Bronchial epithelial cell (primary cell): ENCODE results near the gene PIMREG. TPM values are rescaled to one million over a fixed set of nuclear protein-coding genes. Genes with fewer than 3 reads are reported as not detected.

Experiments
- DNase-seq: peaks from one replicate; pipeline ENCODE4 v3.0.0-alpha.2; 2010; ENCODE audit warnings: low read depth
- FAIRE-seq: peaks from 2 replicates; lab custom pipeline; 2011; peaks lifted over from hg19 to GRCh38; lab: Jason Lieb, UNC
- H3K27me3 ChIP-seq: 2 replicates; pipeline ENCODE4 v1.5.1; 2011; ENCODE audit warnings: low read length; ENCODE audit not compliant: control insufficient read depth, insufficient read depth
- H3K36me3 ChIP-seq: 2 replicates; pipeline ENCODE4 v1.5.1; 2011; ENCODE audit warnings: low read length; ENCODE audit not compliant: control insufficient read depth, insufficient read depth
- H3K4me3 ChIP-seq: 2 replicates; pipeline ENCODE4 v1.5.1; 2011; ENCODE audit warnings: mild to moderate bottlenecking, low read depth, low read length, control low read depth
- CTCF ChIP-seq: IDR thresholded peaks from 2 replicates; pipeline ENCODE4 v1.5.1; 2011; ENCODE audit warnings: mild to moderate bottlenecking, moderate library complexity, low read length, control low read depth, inconsistent platforms; ENCODE audit not compliant: insufficient read depth, severe bottlenecking
- total RNA-seq: library from RNA; depleted of rRNA; stranded (reverse); fragments of >200 nt; gene quantifications from 2 replicates; pipeline ENCODE4 v1.2.1, GENCODE V29; 2014

The PIMREG gene
- total RNA-seq, 1 donor from 2014 or later = 0.26 TPM

GRCh38 chr17:6415616-6416015 is 28.6 kb upstream of the PIMREG start:
- DNase-seq (no peak), FAIRE-seq (no peak)
- H3K36me3 ChIP-seq = no peaks in the 10 kb centered on the region
- no peak for TF ChIP-seq CTCF
- H3K4me3 ChIP-seq = no peak overlapping the region
- no peaks in the 10 kb centered on the region for H3K27me3 ChIP-seq

DNA sequence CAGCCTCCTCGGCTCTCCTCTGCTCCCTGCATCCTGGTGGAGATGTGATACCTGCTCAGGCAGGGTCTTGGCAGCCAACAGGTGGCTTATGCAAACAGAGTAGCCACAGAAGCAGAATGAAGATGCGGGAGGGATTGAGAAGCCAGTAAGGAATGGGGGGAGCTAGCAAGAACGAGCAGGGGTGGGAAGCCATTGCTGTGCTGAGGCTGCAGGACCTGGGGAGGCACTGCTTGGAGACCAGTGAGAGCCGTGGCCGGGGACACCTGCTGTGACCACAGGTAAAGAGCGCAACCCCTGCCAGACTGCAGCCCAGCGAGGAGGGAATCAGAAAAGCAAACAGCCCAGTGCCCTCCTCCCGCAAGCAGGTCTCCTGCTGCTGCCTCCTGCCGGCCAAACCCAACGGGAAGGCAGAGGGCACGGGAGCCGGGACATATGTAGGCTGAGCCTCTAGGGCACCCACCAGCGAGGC is 24.0 kb upstream of the PIMREG start:
- DNase-seq (no peak), FAIRE-seq (no peak)
- H3K36me3 ChIP-seq = no peaks in the 10 kb centered on the region
- no peaks in the 10 kb centered on the region for H3K27me3 ChIP-seq
- peak; percentile 70 for TF ChIP-seq CTCF
- H3K4me3 ChIP-seq = no peak overlapping the region

- Histone ChIP-seq H3K4me3 (no peak overlapping the region), H3K36me3 (no peaks in the 10 kb centered on the region), H3K27me3 (no peaks in the 10 kb centered on the region)
- FAIRE-seq (peak; percentile 87), DNase-seq (peak; percentile 68)
- TF ChIP-seq CTCF = peak; percentile 89
Measured at GRCh38 chr17:6421700-6422604, 22.3 kb upstream of the PIMREG start.

- no peak for DNase-seq
- no peaks in the 10 kb centered on the region for H3K36me3 ChIP-seq
- TF ChIP-seq CTCF = no peak
- no peak overlapping the region for H3K4me3 ChIP-seq
- no peak for FAIRE-seq
- H3K27me3 ChIP-seq = no peaks in the 10 kb centered on the region
Measured at GRCh38 chr17:6422654-6423241, 21.5 kb upstream of the PIMREG start.

DNA sequence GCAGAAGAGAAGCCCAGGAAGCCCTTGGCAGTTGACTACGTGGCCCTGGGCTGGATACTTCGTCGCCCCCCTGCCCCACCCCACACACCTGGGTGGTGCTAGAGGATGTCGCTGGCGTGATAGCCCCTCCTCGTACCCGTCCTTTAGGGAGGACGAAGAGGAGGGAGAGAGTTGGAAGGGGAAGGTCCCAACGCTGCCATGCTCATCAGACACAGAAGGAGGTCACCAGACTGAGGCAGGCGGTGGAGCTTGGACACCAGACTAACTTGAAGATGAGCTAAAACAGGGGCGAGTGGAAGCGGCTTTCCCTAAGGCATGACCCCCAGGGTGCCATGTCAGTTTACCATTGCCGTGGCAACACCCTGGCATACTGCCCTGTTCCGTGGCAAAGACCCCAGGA is 20.3 kb upstream of the PIMREG start:
- no peak overlapping the region for H3K4me3 ChIP-seq
- FAIRE-seq (no peak), DNase-seq (no peak)
- H3K36me3 ChIP-seq = no peaks in the 10 kb centered on the region
- no peak for TF ChIP-seq CTCF
- H3K27me3 ChIP-seq = no peaks in the 10 kb centered on the region
